H9 (cell line): Measurements from ENCODE around the gene CAPN5. TPM values are rescaled to one million over a fixed set of nuclear protein-coding genes. Genes with fewer than 3 reads are reported as not detected.

ENCODE experiments used
- DNase-seq: peaks from one replicate; pipeline ENCODE4 v3.0.0-alpha.2; 2017
- H2AFZ ChIP-seq: one replicate; pipeline ENCODE4 v1.6.1; 2013; ENCODE audit warnings: mild to moderate bottlenecking, low read length, control low read depth, moderate library complexity
- H2AK5ac ChIP-seq: 2 replicates; pipeline ENCODE4 v1.6.1; 2013; ENCODE audit warnings: low read length, control low read depth, mixed read lengths; ENCODE audit not compliant: insufficient read length
- H2BK120ac ChIP-seq: one replicate; pipeline ENCODE4 v1.6.1; 2013; ENCODE audit warnings: low read depth, mild to moderate bottlenecking, low read length, control low read depth, inconsistent platforms; ENCODE audit not compliant: poor library complexity, severe bottlenecking
- H2BK12ac ChIP-seq: 2 replicates; pipeline ENCODE4 v1.6.1; 2013; ENCODE audit warnings: low read length, control low read depth, mixed read lengths, low read depth; ENCODE audit not compliant: insufficient read length
- H2BK15ac ChIP-seq: 2 replicates; pipeline ENCODE4 v1.6.1; 2013; ENCODE audit warnings: low read depth, low read length, control low read depth
- H2BK20ac ChIP-seq: one replicate; pipeline ENCODE4 v1.6.1; 2013; ENCODE audit warnings: low read depth, mild to moderate bottlenecking, low read length, control low read depth, inconsistent platforms; ENCODE audit not compliant: poor library complexity, severe bottlenecking
- H2BK5ac ChIP-seq: 2 replicates; pipeline ENCODE4 v1.6.1; 2013; ENCODE audit warnings: low read length, control low read depth, mixed read lengths; ENCODE audit not compliant: insufficient read length
- H3K14ac ChIP-seq: 2 replicates; pipeline ENCODE4 v1.6.1; 2013; ENCODE audit warnings: low read length, control low read depth; ENCODE audit not compliant: insufficient read depth
- H3K18ac ChIP-seq: 2 replicates; pipeline ENCODE4 v1.6.1; 2013; ENCODE audit warnings: low read depth, mild to moderate bottlenecking, mixed read lengths, low read length, control low read depth; ENCODE audit not compliant: insufficient read length
- H3K23ac ChIP-seq: 2 replicates; pipeline ENCODE4 v1.6.1; 2013; ENCODE audit warnings: low read length, control low read depth, mixed read lengths, low read depth; ENCODE audit not compliant: insufficient read length
- H3K23me2 ChIP-seq: 2 replicates; pipeline ENCODE4 v1.6.1; 2013; ENCODE audit warnings: low read depth, mild to moderate bottlenecking, mixed read lengths, low read length, control low read depth; ENCODE audit not compliant: insufficient read length, poor library complexity, severe bottlenecking
- H3K27ac ChIP-seq: 2 replicates; pipeline ENCODE4 v1.5.1; 2013; ENCODE audit warnings: low read length, control low read depth, mixed read lengths, low read depth; ENCODE audit not compliant: insufficient read length
- H3K27me3 ChIP-seq: 2 replicates; pipeline ENCODE4 v1.6.1; 2013; ENCODE audit warnings: low read length, control low read depth, inconsistent platforms; ENCODE audit not compliant: insufficient read depth
- H3K4ac ChIP-seq: 2 replicates; pipeline ENCODE4 v1.6.1; 2013; ENCODE audit warnings: low read depth, mild to moderate bottlenecking, control low read depth, inconsistent platforms, low read length, moderate library complexity
- H3K4me1 ChIP-seq: 2 replicates; pipeline ENCODE4 v1.6.1; 2013; ENCODE audit warnings: low read length, control low read depth, inconsistent platforms; ENCODE audit not compliant: insufficient read depth
- H3K4me2 ChIP-seq: 2 replicates; pipeline ENCODE4 v1.6.1; 2013; ENCODE audit warnings: low read length, control low read depth, mixed read lengths; ENCODE audit not compliant: insufficient read length, insufficient read depth
- H3K56ac ChIP-seq: 2 replicates; pipeline ENCODE4 v1.6.1; 2013; ENCODE audit warnings: low read depth, mild to moderate bottlenecking, mixed read lengths, low read length, control low read depth; ENCODE audit not compliant: insufficient read length
- H3K79me1 ChIP-seq: 2 replicates; pipeline ENCODE4 v1.6.1; 2013; ENCODE audit warnings: low read depth, mild to moderate bottlenecking, moderate library complexity, low read length, control low read depth, inconsistent platforms; ENCODE audit not compliant: insufficient read depth, poor library complexity, severe bottlenecking
- H3K79me2 ChIP-seq: 2 replicates; pipeline ENCODE4 v1.6.1; 2013; ENCODE audit warnings: low read length, control low read depth, inconsistent platforms; ENCODE audit not compliant: insufficient read depth
- H3K9ac ChIP-seq: 2 replicates; pipeline ENCODE4 v1.6.1; 2013; ENCODE audit warnings: low read length, control low read depth, mixed read lengths; ENCODE audit not compliant: insufficient read length; ENCODE audit errors: extremely low read depth
- H3K9me3 ChIP-seq: one replicate; pipeline ENCODE4 v1.6.1; 2013; ENCODE audit warnings: low read depth, low read length, inconsistent platforms; ENCODE audit not compliant: control insufficient read depth
- H3T11ph ChIP-seq: one replicate; pipeline ENCODE4 v1.6.1; 2013; ENCODE audit warnings: mild to moderate bottlenecking, low read length, control low read depth, inconsistent platforms
- H4K20me1 ChIP-seq: one replicate; pipeline ENCODE4 v1.6.1; 2013; ENCODE audit not compliant: control insufficient read depth, insufficient read length, insufficient read depth
- H4K5ac ChIP-seq: 2 replicates; pipeline ENCODE4 v1.6.1; 2013; ENCODE audit warnings: low read depth, mild to moderate bottlenecking, mixed read lengths, low read length, control low read depth; ENCODE audit not compliant: insufficient read length
- H4K8ac ChIP-seq: replicated peaks from 2 replicates; pipeline ENCODE4 v1.6.1; 2013; ENCODE audit warnings: low read length, control low read depth, mixed read lengths, low read depth; ENCODE audit not compliant: insufficient read length
- H4K91ac ChIP-seq: 2 replicates; pipeline ENCODE4 v1.6.1; 2013; ENCODE audit warnings: low read depth, mild to moderate bottlenecking, moderate library complexity, mixed read lengths, low read length, control low read depth; ENCODE audit not compliant: insufficient read length
- H3K27ac Mint-ChIP-seq, 3 experiments: 2 replicates in 2 of 3; 3 replicates in 1 of 3; pipeline ENCODE4 v1.8.0; 2020 to 2021; ENCODE audit warnings: mixed read lengths in 3 of 3, mild to moderate bottlenecking in 1 of 3, moderate library complexity in 1 of 3
- H3K27me3 Mint-ChIP-seq: 2 replicates; pipeline ENCODE4 v1.8.0; 2021; ENCODE audit warnings: low read depth, mild to moderate bottlenecking, moderate library complexity, mixed read lengths
- H3K36me3 Mint-ChIP-seq, 3 experiments: 2 replicates in 2 of 3; 3 replicates in 1 of 3; pipeline ENCODE4 v1.8.0; 2020 to 2021; ENCODE audit warnings: low read depth in 3 of 3, mixed read lengths in 3 of 3; ENCODE audit not compliant: insufficient read depth in 1 of 3
- H3K4me1 Mint-ChIP-seq, 2 experiments: 2 replicates each; pipeline ENCODE4 v1.8.0; 2020; ENCODE audit warnings: mixed read lengths in 2 of 2
- H3K4me3 Mint-ChIP-seq, 2 experiments: 2 replicates in 1 of 2; 3 replicates in 1 of 2; pipeline ENCODE4 v1.8.0; 2020 to 2021; ENCODE audit warnings: mild to moderate bottlenecking in 2 of 2, mixed read lengths in 2 of 2, moderate library complexity in 1 of 2
- H3K9me3 Mint-ChIP-seq, 2 experiments: 2 replicates in 1 of 2; 3 replicates in 1 of 2; pipeline ENCODE4 v1.8.0; 2020; ENCODE audit warnings: mild to moderate bottlenecking in 2 of 2, mixed read lengths in 2 of 2, moderate library complexity in 1 of 2
- WGBS: extraction: QIAGEN DNeasy Blood & Tissue Kit; methylation state at CpG from one replicate; pipeline ENCODE4 v1.1.7; 2013; ENCODE audit warnings: missing lambda C conversion rate, low lambda C conversion rate, mixed read lengths; ENCODE audit not compliant: insufficient read length; ENCODE audit errors: extremely low coverage; 5-methylcytosine and 5-hydroxymethylcytosine counted together
- total RNA-seq: library from RNA; stranded (reverse); gene quantifications from 2 replicates; pipeline ENCODE4 v1.2.1, GENCODE V29; 2021
- TF ChIP-seq, protein P1 (sequence below): fragments of 200-600 bp; sonication (generic); conservative IDR thresholded peaks from 3 replicates; pipeline ENCODE4 v1.8.0; 2021; ENCODE audit warnings: antibody characterized with exemption, mild to moderate bottlenecking

Gene CAPN5
- total RNA-seq, 1 experiment from 2014 or later, result 16.7 TPM

DNA sequence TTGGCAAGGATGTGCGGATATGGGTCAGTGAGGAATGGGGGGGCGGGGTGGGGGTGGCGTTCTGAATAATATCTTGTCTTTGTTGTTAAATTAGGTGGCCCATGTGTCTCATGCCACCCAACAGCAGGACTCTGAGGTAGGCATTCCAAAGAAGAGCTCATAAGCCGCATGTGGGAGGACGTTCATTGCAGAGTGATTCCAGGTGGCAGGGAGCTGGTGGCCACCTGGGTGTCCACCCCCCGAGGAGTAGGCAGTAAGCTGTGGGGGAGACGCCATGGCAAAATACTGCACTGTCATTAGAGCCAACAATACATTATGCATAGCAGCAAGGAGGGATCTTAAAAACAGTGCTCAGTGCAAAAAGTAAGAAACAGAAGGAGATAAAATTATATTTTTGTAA lies 14.3 kb upstream of the CAPN5 start:
- no peaks in the 10 kb centered on the region for H3K27me3 Mint-ChIP-seq
- Histone ChIP-seq H3K23ac (no peak overlapping the region), H3K4me1 (no peaks in the 10 kb centered on the region), H4K91ac (no peak overlapping the region), H4K5ac (no peak overlapping the region), H3K14ac (no peak overlapping the region), H3K4me2 (no peak overlapping the region), H3K79me2 (no peaks in the 10 kb centered on the region), H2BK12ac (no peak overlapping the region), H3T11ph (no peak overlapping the region), H2BK5ac (no peak overlapping the region), H2BK120ac (no peak overlapping the region), H2AFZ (no peak overlapping the region), H2BK15ac (no peak overlapping the region), H3K23me2 (no peaks in the 10 kb centered on the region), H4K8ac (no peak overlapping the region), H3K56ac (no peak overlapping the region), H3K27me3 (no peaks in the 10 kb centered on the region), H4K20me1 (no peaks in the 10 kb centered on the region), H2BK20ac (no peak overlapping the region), H2AK5ac (no peak overlapping the region), H3K79me1 (no peaks in the 10 kb centered on the region), H3K9me3 (no peaks in the 10 kb centered on the region), H3K27ac (no peak overlapping the region), H3K4ac (no peak overlapping the region), H3K9ac (no peak overlapping the region), H3K18ac (no peak overlapping the region)
- H3K36me3 Mint-ChIP-seq, result no peaks in the 10 kb centered on the region; a peak in 2 of 7 replicates
- no peak for DNase-seq
- H3K4me3 Mint-ChIP-seq, result no peak overlapping the region
- WGBS, result no CpG with 5 or more reads among the region's 7 CpGs
- TF ChIP-seq, protein P1, sequence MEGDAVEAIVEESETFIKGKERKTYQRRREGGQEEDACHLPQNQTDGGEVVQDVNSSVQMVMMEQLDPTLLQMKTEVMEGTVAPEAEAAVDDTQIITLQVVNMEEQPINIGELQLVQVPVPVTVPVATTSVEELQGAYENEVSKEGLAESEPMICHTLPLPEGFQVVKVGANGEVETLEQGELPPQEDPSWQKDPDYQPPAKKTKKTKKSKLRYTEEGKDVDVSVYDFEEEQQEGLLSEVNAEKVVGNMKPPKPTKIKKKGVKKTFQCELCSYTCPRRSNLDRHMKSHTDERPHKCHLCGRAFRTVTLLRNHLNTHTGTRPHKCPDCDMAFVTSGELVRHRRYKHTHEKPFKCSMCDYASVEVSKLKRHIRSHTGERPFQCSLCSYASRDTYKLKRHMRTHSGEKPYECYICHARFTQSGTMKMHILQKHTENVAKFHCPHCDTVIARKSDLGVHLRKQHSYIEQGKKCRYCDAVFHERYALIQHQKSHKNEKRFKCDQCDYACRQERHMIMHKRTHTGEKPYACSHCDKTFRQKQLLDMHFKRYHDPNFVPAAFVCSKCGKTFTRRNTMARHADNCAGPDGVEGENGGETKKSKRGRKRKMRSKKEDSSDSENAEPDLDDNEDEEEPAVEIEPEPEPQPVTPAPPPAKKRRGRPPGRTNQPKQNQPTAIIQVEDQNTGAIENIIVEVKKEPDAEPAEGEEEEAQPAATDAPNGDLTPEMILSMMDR, result no peak
- H3K4me1 Mint-ChIP-seq, result peaks cover 21 to 22% of the 10 kb centered on the region in 2 experiments
- no peak overlapping the region for H3K27ac Mint-ChIP-seq
- H3K9me3 Mint-ChIP-seq, result peaks cover 7 to 21% of the 10 kb centered on the region in 2 experiments
